RCC 7860 (cell line): ENCODE measurements around the gene COL27A1.
"Not testable (repeated sequence)": the region's sequence is repeated elsewhere in the genome, so short reads cannot be mapped to it uniquely, and the experiment has no call there.

Source experiments
- DNase-seq: peaks from one replicate; pipeline ENCODE4 v3.0.0-alpha.2; 2015; ENCODE audit warnings: low spot score
- FAIRE-seq: peaks from 2 replicates; lab custom pipeline; 2012; peaks lifted over from hg19 to GRCh38; lab: Jason Lieb, UNC

The COL27A1 gene

DNA sequence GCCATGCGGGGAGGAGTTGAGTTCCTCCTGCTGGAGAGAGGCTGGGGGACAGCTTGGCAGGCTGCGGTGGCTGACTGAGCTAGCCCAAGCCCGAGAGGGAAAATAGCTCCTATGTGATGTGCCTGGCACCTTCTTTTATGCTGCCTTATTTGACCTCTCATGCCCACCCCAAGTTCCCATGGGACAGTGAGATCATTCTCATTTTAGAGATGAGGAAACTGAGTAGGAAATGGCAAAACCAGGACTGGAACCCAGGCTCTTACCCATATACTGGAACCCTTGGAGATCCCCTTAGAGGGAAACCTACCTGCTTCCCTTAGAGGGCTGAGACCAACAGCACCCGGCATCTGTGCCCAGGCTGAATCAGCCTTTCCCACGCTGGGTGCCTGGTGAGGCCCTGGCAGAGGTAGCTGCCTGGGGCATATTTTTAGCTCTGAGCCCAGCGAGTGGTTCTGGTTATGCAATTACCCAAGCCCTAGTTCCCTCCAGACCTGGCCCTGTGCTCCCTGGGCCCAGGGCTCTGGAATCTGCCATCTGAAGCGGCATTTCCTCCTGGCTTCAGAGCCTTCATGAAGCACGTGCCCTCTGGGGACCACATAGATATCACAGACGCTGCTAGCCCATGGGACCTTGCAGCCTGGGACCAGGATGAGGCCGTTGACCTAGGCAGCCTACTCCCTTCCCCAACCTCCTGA is 23.6 kb downstream of the COL27A1 start:
- no peak for FAIRE-seq
- DNase-seq, result no peak

DNA sequence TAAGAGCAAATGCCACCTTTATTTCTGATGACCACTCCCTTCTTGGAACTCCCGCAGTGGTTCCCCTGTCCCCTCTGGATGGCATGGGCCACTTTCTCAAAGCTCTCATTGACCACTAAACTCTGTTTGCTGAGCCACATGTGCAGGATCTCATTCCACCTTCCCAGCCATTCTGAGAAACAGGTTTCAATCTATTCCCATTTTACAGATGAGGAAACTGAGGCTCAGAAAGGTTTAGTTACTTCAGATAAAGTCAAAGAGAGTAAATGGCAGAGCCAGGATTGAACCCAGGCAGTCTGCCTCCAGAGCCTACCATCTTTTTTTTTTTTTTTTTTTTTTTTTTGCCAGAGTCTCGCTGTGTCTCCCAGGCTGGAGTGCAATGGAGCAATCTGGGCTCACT is 24.2 kb downstream of the COL27A1 start:
- DNase-seq (no peak), FAIRE-seq (no peak)

GRCh38 chr9:114180696-114181606 is 25.6 kb downstream of the COL27A1 start:
- no peak for FAIRE-seq
- DNase-seq, result no peak

GRCh38 chr9:114181607-114182409 is 26.5 kb downstream of the COL27A1 start:
- FAIRE-seq (no peak), DNase-seq (no peak)

GRCh38 chr9:114183006-114183405 is 27.7 kb downstream of the COL27A1 start:
- no peak for DNase-seq
- no peak for FAIRE-seq

- no peak for DNase-seq
- FAIRE-seq, result no peak
Measured at GRCh38 chr9:114184071-114184470, 28.7 kb downstream of the COL27A1 start.

GRCh38 chr9:114184866-114185265 is 29.5 kb downstream of the COL27A1 start:
- DNase-seq (no peak), FAIRE-seq (no peak)

- no peak for DNase-seq
- no peak for FAIRE-seq
Measured at GRCh38 chr9:114185570-114186490, 30.5 kb downstream of the COL27A1 start.

DNA sequence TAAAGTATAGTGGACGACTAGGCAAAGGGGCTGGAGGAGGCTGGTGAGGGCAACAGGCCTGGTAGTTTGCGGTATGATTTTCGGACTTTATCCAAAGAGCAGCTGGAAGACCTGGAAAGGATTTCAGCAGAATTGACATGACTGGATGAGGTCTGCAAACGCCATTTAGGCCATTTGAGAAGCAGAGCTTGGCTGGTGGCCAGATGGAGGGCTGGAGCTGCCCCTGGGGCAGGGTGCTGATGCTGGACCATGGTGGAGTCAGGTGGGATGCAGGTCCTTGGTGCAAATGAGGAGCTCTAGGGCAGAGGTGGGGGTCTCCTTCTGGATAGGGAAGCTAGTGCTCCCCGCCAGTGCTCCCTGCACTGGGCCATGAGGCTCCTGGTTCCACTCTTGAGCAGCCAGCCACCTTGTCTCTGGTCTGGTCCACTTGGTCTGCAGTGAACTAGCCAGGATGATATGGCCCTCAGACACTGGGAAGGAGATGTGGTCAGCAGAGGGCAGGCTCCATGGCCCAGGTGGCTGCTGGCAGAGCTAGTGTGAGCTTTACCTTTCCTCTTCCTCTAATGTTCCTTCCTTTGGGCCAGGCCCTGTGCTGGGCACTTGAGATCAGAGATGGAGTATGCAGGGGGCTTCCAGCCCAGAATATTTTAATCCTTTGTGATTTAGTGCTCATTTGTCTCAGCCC is 31.4 kb downstream of the COL27A1 start:
- DNase-seq (no peak), FAIRE-seq (no peak)

GRCh38 chr9:114187827-114188226 is 32.5 kb downstream of the COL27A1 start:
- FAIRE-seq (no peak), DNase-seq (no peak)

- DNase-seq, result no peak
- FAIRE-seq, result no peak
Measured at GRCh38 chr9:114189823-114190562, 34.7 kb downstream of the COL27A1 start.

GRCh38 chr9:114190563-114190905 is 35.2 kb downstream of the COL27A1 start:
- DNase-seq (no peak), FAIRE-seq (no peak)

GRCh38 chr9:114191402-114191801 is 36.1 kb downstream of the COL27A1 start:
- FAIRE-seq, DNase-seq: not testable (repeated sequence)

DNA sequence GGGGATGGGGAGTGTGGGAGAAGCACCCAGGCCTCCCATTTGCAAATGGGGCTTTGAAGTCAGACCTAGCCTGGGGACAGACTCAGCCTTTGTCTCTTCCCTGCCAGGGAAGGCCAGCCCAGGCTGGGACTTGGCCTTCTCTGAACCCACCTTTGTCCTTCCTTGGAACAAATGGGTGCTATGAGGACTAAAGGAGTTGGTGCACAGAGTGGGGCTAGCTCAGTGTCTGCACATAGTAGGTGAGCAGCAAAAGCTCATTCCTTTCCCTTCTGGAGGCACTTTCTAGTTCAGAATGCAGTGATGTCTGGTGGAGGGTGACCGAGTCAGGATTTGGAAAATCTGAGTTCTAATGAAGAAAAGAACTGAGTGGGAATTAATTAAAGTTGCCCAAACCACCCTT is 37.2 kb downstream of the COL27A1 start:
- FAIRE-seq, result no peak
- DNase-seq, result no peak

- DNase-seq (no peak), FAIRE-seq (no peak)
Measured at GRCh38 chr9:114193090-114193489, 37.8 kb downstream of the COL27A1 start.

DNA sequence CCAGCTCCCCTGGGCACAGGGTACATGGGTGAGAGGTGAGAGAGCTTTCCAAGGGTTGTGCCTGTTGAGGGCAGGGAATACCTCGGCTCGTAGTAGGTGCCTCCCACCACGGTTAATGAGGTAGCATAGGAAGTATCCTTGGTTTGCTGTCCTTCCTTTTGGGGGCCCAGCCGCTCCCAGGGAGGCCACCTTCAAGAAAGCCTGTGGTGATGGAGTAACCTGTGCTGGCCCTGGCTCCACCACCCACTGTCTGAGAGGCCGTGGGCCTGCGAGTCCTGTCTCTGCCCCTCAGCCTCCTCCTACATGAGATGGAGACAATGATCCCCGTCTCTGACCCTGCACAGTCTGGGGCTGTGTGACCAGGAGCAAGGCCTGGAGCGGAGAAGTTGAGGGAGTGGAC is 40.8 kb downstream of the COL27A1 start:
- FAIRE-seq (no peak), DNase-seq (no peak)

DNA sequence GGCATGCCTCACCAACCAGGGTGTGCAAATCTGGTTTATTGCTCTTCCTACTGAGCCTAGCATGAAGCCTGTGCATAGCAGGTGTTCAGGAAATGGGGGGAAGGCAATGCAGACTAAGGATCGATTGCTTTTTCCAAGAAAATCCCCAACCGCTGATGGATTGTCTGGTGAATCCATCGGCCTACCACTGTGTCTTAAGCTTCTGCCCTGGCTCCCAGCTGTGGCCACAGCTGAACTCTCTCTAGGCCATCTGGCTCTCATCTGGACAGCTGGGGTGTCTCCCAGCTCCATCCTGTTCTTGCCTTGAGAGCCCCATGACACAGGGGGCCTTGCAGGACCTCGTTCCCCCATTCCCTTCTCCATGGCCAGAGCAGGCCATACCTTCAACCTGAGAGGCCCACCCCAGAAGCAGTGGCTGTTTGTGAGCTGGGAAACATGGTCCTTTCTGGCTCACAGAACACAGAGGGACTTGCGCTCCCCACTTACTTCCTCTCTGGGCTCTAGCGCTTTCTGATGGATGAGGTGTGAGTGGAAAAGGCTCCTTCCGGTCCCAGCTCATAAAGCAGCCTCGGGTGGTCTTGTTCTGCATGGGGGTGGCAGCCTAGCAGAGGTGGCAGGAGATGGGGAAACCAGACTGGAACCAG is 41.8 kb downstream of the COL27A1 start:
- FAIRE-seq (no peak), DNase-seq (no peak)

GRCh38 chr9:114198249-114199040 is 43.1 kb downstream of the COL27A1 start:
- FAIRE-seq (no peak), DNase-seq (no peak)
